Motor neuron (in vitro differentiated cells): ENCODE data around the gene GREB1L. TPM values are rescaled to one million over a fixed set of nuclear protein-coding genes. Genes with fewer than 3 reads are reported as not detected.
"Not testable (repeated sequence)": the region's sequence is repeated elsewhere in the genome, so short reads cannot be mapped to it uniquely, and the experiment has no call there.

Experiments used
- ATAC-seq, 8 experiments: fragments of 200-7000 bp; cut with Tn5 transposase; replicated peaks in 6 of 8; 2 replicates each; pipeline ENCODE4 v1.8.0; 2021; ENCODE audit warnings: mild to moderate bottlenecking in 8 of 8, moderate library complexity in 8 of 8
- H3K27ac ChIP-seq, 2 donors: fragments of 250-450 bp; sonication (Bioruptor Pico); 2 replicates each; pipeline ENCODE4 v1.9.0; 2021; ENCODE audit warnings: antibody characterized with exemption in 2 of 2, mild to moderate bottlenecking in 2 of 2, moderate library complexity in 1 of 2
- H3K4me1 ChIP-seq, 2 donors: fragments of 250-450 bp; sonication (Bioruptor Pico); replicated peaks in 1 of 2; 2 replicates each; pipeline ENCODE4 v1.6.1; 2021; ENCODE audit warnings: antibody characterized with exemption in 2 of 2, mild to moderate bottlenecking in 2 of 2, moderate library complexity in 1 of 2
- H3K4me3 ChIP-seq, 5 donors: fragments of 250-450 bp; sonication (Bioruptor Pico); 2 replicates each; pipeline ENCODE4 v1.9.0; 2021; ENCODE audit warnings: antibody characterized with exemption in 5 of 5, mild to moderate bottlenecking in 5 of 5, moderate library complexity in 4 of 5
- WGBS, 10 experiments: fragments of 450-650 bp; shearing (Covaris generic); methylation state at CpG; one replicate each; pipeline ENCODE4 v1.0.0; 2022; 5-methylcytosine and 5-hydroxymethylcytosine counted together
- in situ Hi-C, 9 experiments: fragments of 400-800 bp; cut with MboI; loops; one replicate each; pipeline ENCODE4 v1.15.0; 2021; ENCODE audit warnings: low sequenced_read_pairs in 9 of 9, low pct_unique_long_range_greater_than_20kb in 2 of 9; ENCODE audit not compliant: unreplicated experiment in 9 of 9
- total RNA-seq, 8 experiments: library from RNA; unstranded; fragments of 300-600 nt; gene quantifications; 2 replicates each; pipeline versions ENCODE4 v1.2.3 to v1.2.4, GENCODE V29; 2022

Gene GREB1L
- total RNA-seq, 8 experiments from 2014 or later, result 0.36 to 39.3 (median 13.2) TPM

DNA sequence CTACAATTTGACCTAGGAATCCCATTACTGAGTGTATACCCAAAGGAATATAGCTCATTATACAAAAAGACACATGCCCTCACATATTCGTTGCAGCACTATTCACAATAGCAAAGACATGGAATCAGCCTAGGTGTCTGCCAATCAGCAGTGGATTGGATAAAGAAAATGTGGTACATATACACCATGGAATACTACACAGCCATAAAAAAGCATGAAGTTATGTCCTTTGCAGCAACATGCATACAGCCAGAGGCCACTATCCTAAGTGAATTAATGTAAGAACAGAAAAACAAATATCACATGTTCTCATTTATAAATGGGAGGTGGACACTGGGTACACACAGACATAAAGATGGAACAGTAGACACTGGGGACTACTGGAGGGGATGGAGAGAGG, 54.0 kb downstream of the GREB1L start:
- 38 to 100% (median 89%) methylated on average over 1 of the region's 1 CpG; no CpG with 5 or more reads in 3 of the 10 experiments for WGBS, 10 experiments
- in situ Hi-C loops, result no loop called here

DNA sequence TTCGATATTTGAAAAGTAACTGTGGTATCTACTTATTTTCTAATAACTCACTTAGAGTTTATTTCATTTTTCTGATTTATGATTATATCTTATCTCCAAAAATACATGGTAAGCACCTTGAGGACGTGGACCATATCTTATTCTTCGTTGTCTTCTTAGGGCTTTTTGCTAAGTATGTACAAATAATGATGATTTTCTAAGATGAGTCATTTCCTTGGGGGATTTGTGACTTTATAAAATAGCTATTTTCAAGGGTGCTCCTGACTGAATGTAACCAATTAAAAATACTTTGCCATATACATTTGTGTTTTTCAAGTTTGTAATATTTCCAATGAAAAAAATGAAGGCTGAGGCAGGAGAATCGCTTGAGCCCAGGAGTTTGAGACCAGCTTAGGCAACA, 56.3 kb downstream of the GREB1L start:
- WGBS, 10 experiments, result 45 to 100% (median 84%) methylated on average over 1 to 4 of the region's 4 CpGs
- no peak for ATAC-seq
- Histone ChIP-seq H3K4me1 (peaks cover 15 to 17% of the 10 kb centered on the region in 2 donors), H3K4me3 (no peak overlapping the region), H3K27ac (no peak overlapping the region)
- in situ Hi-C loops, result no loop called here

More for the DNA sequence above, 54.0 kb downstream of the GREB1L start:
- ATAC-seq, result no peak
- Histone ChIP-seq H3K4me1 (peaks cover 13 to 16% of the 10 kb centered on the region in 2 donors), H3K27ac (no peak overlapping the region), H3K4me3 (no peak overlapping the region)

DNA sequence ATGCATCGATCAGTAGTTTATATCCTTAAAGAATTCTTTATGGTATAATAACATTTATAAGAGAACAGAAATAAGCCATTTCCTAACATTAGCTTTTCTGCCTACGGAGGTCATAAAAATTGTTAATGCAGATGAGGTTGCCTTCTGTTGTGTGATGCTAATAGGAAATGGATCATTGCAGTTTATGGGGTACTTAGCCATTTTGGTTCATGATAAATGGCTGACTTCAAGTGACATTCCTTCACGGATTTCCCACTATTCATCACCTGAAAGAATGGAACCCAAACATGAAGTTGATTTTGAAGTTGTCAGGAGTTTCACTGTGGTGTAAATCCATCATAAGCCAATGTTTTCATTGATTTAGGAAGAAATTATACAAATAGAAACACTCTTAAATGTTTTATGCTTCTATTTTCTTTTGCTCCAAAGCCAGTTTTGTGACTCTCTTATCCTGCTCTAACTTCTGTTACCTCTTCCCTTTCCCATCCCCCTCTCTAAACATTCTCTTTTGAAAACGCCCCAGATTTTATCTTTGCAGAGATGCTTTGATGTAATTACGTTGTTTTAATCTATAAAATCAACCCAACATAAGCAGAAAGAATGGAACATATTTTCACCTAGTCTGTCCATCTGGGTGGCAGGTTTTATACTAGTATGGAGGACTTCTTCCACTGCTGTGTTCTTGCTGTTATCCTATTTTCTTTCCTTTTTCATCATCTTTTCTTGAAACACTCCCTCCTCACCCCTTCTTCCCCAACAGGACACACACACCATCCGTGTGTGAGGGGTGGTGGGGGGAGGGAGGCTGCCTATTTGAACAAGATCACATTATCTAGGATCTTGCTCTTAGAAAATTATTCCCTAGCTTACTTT, 58.2 kb downstream of the GREB1L start:
- in situ Hi-C loops, result loop anchor here in 2 of 9 experiments (25.0 kb wide), 1 partner anchor 112 kb away; no protein-coding TSS in a partner anchor
- peaks cover 15 to 17% of the 10 kb centered on the region in 2 donors for H3K4me1 ChIP-seq
- WGBS, 10 experiments, result 23 to 58% (median 43%) methylated on average over 2 to 6 of the region's 6 CpGs
- no peak overlapping the region for H3K27ac ChIP-seq
- no peak for ATAC-seq
- H3K4me3 ChIP-seq, result no peak overlapping the region

- WGBS, 10 experiments, result 33 to 100% (median 67%) methylated on average over 1 of the region's 1 CpG; no CpG with 5 or more reads in 5 of the 10 experiments
- no peak overlapping the region for H3K4me3 ChIP-seq
- peaks cover 15 to 17% of the 10 kb centered on the region in 2 donors for H3K4me1 ChIP-seq
- no peak for ATAC-seq
- in situ Hi-C loops, result loop anchor here in 2 of 9 experiments (25.0 kb wide), 1 partner anchor 111 kb away; no protein-coding TSS in a partner anchor
- no peak overlapping the region for H3K27ac ChIP-seq
Measured at GRCh38 chr18:21300908-21301200, 58.8 kb downstream of the GREB1L start.

- Histone ChIP-seq H3K27ac (no peak overlapping the region), H3K4me3 (no peak overlapping the region), H3K4me1 (peaks cover 15% of the 10 kb centered on the region in 2 donors)
- in situ Hi-C loops, result loop anchor here in 2 of 9 experiments (25.0 kb wide), 1 partner anchor 109 kb away; no protein-coding TSS in a partner anchor
- 45 to 81% (median 65%) methylated on average over 2 to 5 of the region's 5 CpGs for WGBS, 10 experiments
- ATAC-seq, result no peak
Measured at GRCh38 chr18:21303445-21303844, 61.4 kb downstream of the GREB1L start.

DNA sequence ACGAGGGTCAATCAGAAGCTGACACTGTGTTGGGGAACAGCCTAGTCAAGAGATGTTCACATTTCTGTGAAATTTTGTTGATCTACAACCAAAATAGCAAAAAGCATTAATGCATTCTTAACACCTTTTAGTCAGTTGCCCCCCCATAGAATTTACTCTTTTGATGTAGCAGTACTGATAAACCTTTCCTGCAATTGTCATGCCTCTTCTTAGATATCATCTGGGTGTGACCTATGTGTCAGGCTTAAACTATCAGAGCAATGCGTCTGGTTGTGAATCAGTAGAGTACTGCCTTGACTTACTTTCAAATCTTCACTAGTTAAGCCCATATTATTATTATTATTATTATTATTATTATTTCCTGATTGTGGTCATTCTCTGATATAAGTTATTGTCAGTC, 61.9 kb downstream of the GREB1L start:
- Histone ChIP-seq H3K4me1 (peaks cover 15% of the 10 kb centered on the region in 2 donors), H3K27ac (no peak overlapping the region), H3K4me3 (no peak overlapping the region)
- 39 to 100% (median 80%) methylated on average over 1 to 2 of the region's 2 CpGs; no CpG with 5 or more reads in 1 of the 10 experiments for WGBS, 10 experiments
- ATAC-seq, result no peak
- in situ Hi-C loops, result loop anchor here in 2 of 9 experiments (25.0 kb wide), 1 partner anchor 108 kb away; no protein-coding TSS in a partner anchor

- Histone ChIP-seq H3K4me1 (peaks cover 7% of the 10 kb centered on the region in 2 donors), H3K27ac (no peak overlapping the region), H3K4me3 (no peak overlapping the region)
- ATAC-seq, result no peak
- in situ Hi-C loops, result loop anchor here in 2 of 9 experiments (25.0 kb wide), 1 partner anchor 107 kb away; no protein-coding TSS in a partner anchor
Measured at GRCh38 chr18:21305621-21306020, 63.6 kb downstream of the GREB1L start.

GRCh38 chr18:21306368-21306767, 64.3 kb downstream of the GREB1L start:
- 30 to 100% (median 69%) methylated on average over 1 to 2 of the region's 2 CpGs; no CpG with 5 or more reads in 3 of the 10 experiments for WGBS, 10 experiments
- Histone ChIP-seq H3K4me1 (peaks cover 0 to 2% of the 10 kb centered on the region in 2 donors), H3K4me3 (no peak overlapping the region), H3K27ac (no peak overlapping the region)
- no peak for ATAC-seq
- in situ Hi-C loops, result loop anchor here in 2 of 9 experiments (25.0 kb wide), 1 partner anchor 106 kb away; no protein-coding TSS in a partner anchor

DNA sequence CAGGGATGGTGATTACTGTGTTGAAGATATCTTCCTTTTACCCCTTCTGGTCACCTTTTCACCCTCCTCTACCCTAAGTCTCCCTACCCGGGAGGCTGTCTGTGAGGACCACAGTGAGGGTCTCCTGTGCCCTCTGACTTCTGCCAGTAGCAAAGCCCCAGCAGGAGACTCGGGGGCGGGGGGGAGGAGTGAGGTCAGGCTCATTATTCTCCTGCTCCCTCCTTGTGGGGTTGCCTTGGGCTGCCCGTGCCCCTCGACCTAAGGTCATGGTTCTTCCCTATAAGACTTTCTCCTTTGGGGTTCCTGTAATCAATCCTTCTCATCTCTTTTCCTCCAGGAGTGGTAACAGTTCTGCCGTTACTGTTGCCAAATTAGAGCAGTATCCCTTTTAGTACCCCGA, 65.5 kb downstream of the GREB1L start:
- Histone ChIP-seq H3K4me3 (no peak overlapping the region), H3K4me1 (peaks cover 0 to 2% of the 10 kb centered on the region in 2 donors), H3K27ac (no peak overlapping the region)
- in situ Hi-C loops, result loop anchor here in 2 of 9 experiments (25.0 kb wide), 1 partner anchor 105 kb away; no protein-coding TSS in a partner anchor
- 19 to 86% (median 62%) methylated on average over 1 to 7 of the region's 7 CpGs; no CpG with 5 or more reads in 3 of the 10 experiments for WGBS, 10 experiments
- no peak for ATAC-seq

DNA sequence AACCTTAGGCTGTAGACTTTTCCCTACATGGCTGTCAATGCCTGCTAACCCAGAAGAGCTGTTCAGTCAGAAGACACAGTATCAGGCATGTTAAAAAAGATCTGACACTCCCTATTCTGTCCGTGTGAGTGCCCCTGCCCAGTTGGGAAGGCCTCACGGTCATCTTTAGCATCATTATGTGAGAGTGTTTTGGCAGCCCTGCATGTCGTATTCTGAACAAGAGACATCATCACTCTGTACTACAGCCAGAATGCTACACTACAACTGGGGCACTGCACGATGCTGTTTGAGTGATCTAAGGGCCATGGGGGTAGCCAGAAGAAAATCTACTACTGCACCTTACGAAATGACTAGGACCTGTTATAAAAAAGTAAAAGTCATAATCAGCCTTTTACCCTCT, 67.2 kb downstream of the GREB1L start:
- no peak overlapping the region for H3K4me3 ChIP-seq
- 0 to 100% (median 69%) methylated on average over 1 to 5 of the region's 5 CpGs; no CpG with 5 or more reads in 6 of the 10 experiments for WGBS, 10 experiments
- no peak for ATAC-seq
- in situ Hi-C loops, result loop anchor here in 2 of 9 experiments (25.0 kb wide), 1 partner anchor 103 kb away; no protein-coding TSS in a partner anchor
- H3K4me1 ChIP-seq, result peaks cover 0 to 2% of the 10 kb centered on the region in 2 donors
- no peak overlapping the region for H3K27ac ChIP-seq

DNA sequence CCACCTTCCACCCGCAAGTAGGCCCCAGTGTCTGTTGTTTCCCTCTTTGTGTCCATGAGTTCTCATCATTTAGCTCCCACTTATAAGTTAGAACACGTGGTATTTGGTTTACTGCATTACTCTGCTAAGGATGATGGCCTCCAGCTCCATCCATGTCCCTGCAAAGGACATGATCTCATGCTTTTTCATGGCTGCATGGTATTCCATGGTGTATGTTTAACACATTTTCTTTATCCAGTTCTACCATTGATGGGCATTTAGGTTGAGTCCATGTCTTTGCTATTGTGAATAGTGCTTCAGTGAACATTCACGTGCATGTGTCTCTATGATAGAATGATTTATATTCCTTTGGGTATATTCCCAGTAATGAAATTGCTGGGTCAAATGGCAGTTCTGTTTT, 69.9 kb downstream of the GREB1L start:
- H3K4me3 ChIP-seq, ATAC-seq, H3K27ac ChIP-seq: not testable (repeated sequence)
- WGBS, 10 experiments, result 30 to 100% (median 90%) methylated on average over 1 to 3 of the region's 3 CpGs
- peaks cover 9 to 11% of the 10 kb centered on the region in 2 donors for H3K4me1 ChIP-seq
- in situ Hi-C loops, result loop anchor here in 2 of 9 experiments (25.0 kb wide), 1 partner anchor 100 kb away; no protein-coding TSS in a partner anchor

DNA sequence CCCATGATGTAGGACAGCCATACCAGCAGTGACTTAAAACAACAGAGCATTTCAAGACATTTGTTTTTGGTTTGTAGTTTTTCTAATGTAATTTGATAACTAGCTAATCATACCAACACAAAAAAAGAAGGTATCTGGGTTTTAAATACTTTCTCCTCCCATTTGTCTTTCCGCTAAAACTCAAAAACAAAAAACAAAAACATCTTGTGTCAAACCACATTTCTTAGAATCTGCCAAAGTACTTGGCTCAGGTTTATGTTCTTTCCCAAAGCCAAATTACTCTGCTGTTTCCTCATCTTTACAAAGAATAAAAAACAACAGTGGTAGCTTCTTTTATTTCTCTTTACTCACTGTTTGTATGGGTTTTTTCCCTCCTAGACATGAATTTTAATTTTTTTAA, 71.5 kb downstream of the GREB1L start:
- WGBS, 10 experiments, result 43 to 100% (median 100%) methylated on average over 1 of the region's 1 CpG
- no peak overlapping the region for H3K4me3 ChIP-seq
- peaks cover 6 to 11% of the 10 kb centered on the region in 2 donors for H3K4me1 ChIP-seq
- no peak for ATAC-seq
- in situ Hi-C loops, result loop anchor here in 2 of 9 experiments (25.0 kb wide), 1 partner anchor 99 kb away; no protein-coding TSS in a partner anchor
- no peak overlapping the region for H3K27ac ChIP-seq

DNA sequence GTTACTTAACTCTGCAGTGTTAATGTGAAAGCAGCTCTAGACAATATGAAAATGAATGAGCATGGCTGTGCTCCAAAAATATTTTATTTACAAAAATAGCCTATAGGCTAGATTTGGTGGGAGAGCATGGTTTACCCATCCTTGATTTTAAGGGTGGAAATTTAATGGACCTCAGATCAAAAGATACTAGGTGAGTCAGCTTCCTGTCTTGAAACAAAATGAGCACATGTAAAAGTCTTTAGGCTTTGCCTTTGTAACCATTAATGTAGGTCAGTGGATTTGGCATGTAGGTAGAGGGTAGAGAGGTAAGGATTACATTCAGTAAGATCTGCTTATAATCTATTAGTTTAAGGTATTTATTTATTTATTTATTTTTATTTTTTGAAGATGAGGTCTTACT, 72.7 kb downstream of the GREB1L start:
- Histone ChIP-seq H3K4me3 (no peak overlapping the region), H3K4me1 (peaks cover 6 to 11% of the 10 kb centered on the region in 2 donors), H3K27ac (no peak overlapping the region)
- in situ Hi-C loops, result loop anchor here in 2 of 9 experiments (25.0 kb wide), 1 partner anchor 98 kb away; no protein-coding TSS in a partner anchor
- no peak for ATAC-seq
